ENCODE results near the gene GET3.

Gene GET3

GRCh38 chr19:12779162-12779993 lies 42.1 kb downstream of the GET3 start:
- no peak for DNase-seq (ENCODE audit: low read depth)

DNA sequence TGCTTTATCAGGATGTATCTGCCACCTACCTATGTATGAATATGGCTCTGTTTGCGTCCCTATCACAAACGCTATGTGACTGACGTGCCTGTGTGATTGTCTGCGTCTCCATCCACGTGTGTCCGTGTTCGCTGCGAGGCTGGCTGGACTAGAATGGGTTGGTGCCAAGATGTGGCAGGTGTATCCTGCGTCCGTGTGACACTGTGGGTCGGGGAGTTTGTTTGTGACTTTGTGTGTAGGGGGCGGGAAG lies 44.8 kb downstream of the GET3 start:
- no peak for DNase-seq (ENCODE audit: low read depth)

GRCh38 chr19:12782424-12783290 lies 45.4 kb downstream of the GET3 start:
- no peak for DNase-seq (ENCODE audit: low read depth)

DNA sequence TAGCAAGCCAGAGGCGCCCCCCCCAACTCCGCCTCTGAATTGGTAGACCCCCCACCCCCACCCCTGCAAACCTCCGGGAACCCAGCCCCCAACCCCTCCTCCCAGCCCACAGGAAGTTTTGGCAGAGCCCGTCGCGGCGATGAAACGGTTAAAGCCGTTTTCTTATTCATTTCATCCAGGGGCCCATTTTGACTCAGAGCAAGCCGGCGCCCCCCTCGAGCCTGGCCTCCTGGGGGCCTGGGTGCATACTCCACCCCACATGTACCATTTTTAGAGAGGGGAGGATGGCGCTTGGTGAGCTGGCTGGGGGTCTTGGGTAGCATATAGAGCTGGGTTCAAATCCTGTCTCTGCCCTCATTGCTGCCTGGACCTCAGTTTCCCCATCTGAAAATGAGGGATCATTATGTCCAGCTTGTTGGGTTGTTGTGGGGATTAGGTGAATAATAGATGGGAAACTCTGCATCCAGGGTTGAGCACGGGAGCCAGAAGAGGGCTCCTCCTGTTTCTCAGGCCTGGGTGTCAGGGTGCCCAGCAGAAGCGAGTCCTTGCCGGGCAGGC lies 46.1 kb downstream of the GET3 start:
- DNase-seq (ENCODE audit: low read depth) = no peak

DNA sequence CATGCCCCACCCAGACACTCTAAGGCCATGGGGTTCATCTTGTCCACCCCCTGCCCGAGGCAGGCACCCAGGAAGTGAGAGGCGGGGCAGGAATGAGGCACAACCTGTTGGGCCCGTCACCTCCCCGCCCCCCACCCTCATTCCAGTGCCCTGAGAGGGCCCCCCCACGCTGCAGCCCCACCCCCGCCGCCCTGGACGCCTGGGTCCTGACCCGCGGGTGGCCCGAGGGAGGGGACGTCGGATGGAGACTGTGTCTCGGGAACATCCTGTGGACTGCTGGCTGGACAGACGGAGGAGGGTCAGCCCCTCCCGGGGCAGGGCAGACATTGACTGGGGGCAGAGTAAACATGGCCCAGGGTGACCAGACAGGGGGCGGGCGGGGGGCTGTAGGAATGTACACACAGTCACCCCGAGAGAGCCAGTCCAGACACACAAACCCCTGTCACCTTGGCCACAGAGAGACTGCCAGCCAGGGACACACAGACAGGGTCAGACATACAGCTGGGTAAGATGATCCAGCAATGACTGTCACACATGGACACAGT lies 46.6 kb downstream of the GET3 start:
- DNase-seq (ENCODE audit: low read depth) = no peak

DNA sequence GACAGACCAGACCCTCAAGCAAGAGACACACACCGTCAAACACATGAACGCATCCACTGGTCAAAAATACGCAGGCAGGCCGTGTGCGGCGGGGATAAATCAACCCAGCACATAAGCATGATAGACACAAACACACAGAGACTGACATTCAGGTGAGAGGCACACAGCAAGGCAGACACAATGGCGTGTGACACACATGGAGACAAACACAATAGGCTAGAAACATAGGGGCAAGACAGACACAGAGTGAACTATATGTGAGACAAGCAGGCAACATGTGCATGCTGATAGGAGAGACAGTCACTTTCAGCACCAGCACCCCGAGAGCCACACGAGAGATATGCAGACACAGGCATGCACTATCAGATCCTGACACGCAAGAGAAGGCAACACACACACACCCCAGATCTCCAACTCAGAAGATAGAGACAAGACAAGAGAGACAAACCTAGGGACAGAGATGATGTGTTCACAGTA lies 47.1 kb downstream of the GET3 start:
- no peak for DNase-seq (ENCODE audit: low read depth)

DNA sequence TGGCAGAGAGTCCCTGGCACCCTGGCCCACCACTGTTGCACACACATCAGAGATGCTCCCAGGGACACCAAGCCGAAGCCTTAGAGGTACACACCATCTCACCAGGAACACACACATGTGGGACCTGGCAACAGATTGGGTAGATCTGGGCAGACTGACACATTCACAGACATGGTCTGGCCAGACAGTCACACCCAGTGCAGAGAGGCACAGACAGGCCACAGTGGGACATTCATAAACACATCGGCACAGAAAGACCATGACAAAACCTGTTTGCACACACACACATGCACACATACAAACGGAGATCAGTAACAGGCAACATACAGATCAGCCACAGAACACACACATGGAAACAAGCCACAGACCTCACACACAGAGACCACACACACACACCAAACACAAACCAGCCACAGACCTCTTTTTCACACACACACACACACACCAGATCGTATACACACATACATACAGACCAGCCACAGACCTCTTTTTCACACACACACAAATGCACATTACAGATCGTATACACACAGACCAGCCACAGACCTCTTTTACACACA lies 47.7 kb downstream of the GET3 start:
- DNase-seq (ENCODE audit: low read depth) = no peak

DNA sequence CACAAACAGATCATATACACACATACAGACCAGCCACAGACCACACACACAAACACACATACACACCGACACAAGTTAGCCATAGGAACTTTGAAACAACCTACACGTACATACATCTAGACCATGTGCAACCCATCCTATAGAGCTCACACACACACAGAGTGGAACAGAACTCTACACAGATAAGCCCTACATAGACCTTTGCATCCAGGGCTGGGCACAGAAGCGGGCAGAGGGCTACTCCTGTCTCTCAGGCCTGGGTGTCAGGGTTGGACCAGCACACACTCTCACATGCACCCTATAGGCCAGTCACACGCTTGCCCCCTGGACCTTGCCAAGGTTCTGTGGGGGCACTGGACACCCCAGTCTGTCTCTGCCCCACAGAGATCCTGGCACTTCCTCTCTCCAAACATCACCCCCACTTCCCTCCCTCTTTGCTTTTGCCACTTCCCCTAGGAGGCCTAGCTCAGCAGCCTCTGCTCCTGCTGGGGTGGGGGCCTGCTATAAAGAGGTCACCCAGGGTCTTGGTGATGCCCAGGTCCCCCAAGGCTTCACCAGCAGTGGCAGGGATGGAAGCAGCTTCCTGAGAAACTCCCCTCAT lies 48.2 kb downstream of the GET3 start:
- no peak for DNase-seq (ENCODE audit: low read depth)

- DNase-seq (ENCODE audit: low read depth) = no peak
Observed at GRCh38 chr19:12786141-12786870, 49.0 kb downstream of the GET3 start.

GRCh38 chr19:12786952-12787351 lies 49.7 kb downstream of the GET3 start:
- DNase-seq (ENCODE audit: low read depth) = no peak

DNA sequence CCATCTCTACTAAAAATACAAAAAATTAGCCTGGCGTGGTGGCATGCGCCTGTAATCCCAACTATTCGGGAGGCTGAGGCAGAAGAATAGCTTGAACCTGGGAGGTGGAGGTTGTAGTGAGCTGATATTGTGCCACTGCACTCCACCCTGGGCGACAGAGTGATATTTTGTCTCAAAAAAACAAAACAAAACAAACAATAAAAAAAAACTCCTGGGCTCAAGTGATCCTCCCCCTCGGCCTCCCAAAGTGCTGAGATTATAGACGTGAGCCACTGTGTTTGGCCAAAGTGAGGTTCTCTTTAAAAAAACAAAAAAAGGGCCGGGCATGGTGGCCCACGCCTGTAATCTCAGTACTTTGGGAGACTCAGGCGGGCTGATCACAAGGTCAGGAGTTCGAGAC lies 50.2 kb downstream of the GET3 start:
- no peak for DNase-seq (ENCODE audit: low read depth)

GRCh38 chr19:12788042-12788681 lies 50.9 kb downstream of the GET3 start:
- DNase-seq (ENCODE audit: low read depth) = no peak

DNA sequence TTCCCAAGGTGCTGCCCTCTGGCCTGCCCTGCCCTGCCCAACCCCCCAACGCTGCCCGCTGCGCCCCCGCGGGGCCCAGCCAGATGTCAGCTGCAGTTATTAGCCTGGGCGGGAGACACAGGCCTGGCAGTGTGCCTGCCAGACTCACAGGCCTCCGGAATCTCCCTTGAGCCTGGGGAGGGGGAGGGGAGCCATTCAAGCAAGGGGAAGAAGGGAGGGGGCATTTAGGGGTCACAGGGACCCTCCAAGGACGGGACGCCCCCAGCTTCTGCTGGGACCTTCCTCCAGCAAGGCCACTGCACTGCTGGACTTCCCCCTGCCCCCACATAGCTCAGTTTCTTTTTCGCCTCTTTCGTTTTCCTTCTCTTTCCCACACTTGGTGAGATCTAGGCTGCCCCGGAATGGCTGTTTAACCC lies 51.4 kb downstream of the GET3 start:
- DNase-seq (ENCODE audit: low read depth) = no peak

DNA sequence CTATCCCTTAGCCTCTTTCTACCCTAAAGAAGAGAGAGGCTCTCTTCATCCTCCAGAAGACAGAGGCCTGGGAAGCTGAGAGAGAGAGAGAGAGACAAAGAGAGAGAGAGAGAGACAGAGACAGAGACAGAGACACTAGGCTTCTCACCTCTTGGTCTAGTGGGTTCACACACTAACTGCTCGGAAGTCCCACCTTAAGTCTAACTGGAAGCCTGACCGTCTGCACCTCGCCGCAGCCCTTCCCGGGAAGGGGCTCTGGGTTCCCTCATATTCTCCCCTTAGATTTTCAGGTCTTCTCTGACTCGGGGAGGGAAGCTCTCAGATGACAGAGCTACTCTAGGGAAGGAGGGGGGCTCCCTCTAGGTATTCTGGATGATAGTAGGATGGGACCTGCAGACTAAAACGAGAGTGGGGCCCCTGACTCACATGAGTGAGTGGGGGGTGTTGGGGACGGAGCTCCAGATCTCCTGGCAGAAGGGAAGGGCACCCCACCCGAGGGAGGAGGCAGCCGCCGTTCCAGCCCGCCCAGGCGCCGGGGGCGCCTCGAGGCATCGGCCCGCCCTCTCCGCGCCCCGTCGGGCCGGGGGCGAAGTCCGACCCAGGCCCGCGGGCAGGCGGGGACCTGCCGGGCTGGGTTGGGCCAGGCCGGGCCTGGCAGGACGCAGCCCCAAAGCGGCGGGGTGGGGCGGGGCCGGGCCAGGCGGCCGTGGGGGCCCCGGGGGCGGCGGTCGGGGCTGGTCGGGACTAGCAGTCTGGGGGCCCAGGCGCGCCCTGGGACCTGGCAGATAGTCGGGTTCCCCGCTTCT lies 52.0 kb downstream of the GET3 start:
- no peak for DNase-seq (ENCODE audit: low read depth)

DNA sequence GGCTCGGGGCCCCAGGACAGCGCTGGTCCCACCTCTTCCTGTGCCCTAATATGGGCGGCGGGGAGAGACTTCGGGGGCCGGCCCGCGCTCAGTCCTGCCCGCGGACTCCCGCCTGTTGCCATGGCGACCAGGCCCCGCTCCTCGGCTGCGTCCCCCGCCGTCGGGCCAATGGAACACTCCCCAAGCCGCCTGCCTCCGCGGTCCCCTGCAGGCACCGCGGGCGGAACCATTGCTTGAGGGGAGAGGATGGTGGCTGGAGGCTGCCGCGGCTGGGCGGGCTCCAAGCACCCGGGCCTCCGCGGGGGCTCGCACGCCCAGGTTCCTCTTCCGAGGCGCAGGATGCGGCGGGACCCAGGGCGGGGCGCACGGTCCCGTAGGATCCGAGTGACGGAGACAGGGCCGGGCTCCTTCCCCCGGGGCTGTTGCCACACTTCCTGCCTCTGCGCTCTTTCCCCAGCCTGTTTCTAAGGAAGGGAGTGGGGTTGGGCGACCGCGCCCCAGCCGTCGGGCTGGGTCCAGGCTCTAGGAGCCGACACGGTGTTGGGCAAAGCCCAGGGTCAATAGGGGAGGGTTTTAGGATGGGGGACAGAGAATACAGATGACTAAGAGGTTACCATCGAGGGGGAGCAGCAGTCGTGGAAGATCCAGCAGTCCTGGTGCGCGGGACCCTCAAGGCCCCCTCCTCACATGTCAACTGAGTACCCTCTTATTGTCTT lies 52.8 kb downstream of the GET3 start:
- no peak for DNase-seq (ENCODE audit: low read depth)

DNA sequence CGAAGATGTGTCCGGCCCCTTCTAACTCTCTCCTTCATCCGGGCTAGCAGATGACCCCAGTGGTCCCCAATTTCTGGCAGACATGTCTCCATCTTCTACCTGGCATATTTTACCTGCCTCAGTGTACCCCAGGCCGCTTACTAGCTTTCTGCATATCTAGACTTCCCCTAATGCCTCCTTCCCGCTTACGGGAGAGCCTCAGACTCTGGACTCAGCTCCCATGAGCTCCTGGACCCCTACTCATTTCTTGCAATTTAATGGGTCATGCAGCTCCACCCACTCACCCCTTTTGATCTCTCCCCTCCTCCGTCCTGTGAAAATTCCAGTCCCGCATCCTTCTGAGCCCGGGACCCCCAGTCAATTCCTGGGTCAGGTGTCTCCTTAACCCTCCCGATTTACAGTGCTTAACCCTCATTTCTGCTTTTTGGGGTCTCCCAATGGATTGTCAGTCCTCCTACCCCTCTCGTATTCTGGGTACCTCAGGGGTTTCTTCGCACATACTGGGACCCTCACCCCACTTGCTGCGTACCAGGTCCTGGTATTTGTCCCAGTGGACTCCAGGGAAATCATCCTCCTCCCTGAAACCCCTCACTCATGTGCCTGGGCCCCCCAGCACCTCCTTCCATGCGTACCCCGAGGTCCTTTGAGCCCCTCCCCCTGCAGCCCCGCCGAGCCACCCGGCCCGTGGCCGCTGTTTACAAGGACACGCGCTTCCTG lies 53.5 kb downstream of the GET3 start:
- DNase-seq (ENCODE audit: low read depth) = no peak

- DNase-seq (ENCODE audit: low read depth) = no peak
Observed at GRCh38 chr19:12791345-12792050, 54.2 kb downstream of the GET3 start, which contains the start of gene JUNB. TSS of gene JUNB (plus strand) at chr19:12791486. CDS start at chr19:12791772, 286 bp downstream.

Measured in HS-5 (cell line).